GM21360 (cell line): ENCODE results near the gene NAIF1.
"Not testable (repeated sequence)": the region's sequence is repeated elsewhere in the genome, so short reads cannot be mapped to it uniquely, and the experiment has no call there.

Experiments
- ATAC-seq: cut with Tn5 transposase; IDR thresholded peaks from one replicate; pipeline ENCODE4 v1.9.1; 2021; ENCODE audit warnings: mild to moderate bottlenecking, moderate library complexity; ENCODE audit not compliant: unreplicated experiment

Gene NAIF1

GRCh38 chr9:128034821-128035652 lies 32.1 kb downstream of the NAIF1 start:
- ATAC-seq: peak; percentile 47

GRCh38 chr9:128033609-128034008 lies 33.5 kb downstream of the NAIF1 start:
- ATAC-seq: no peak

GRCh38 chr9:128027705-128028104 lies 39.4 kb downstream of the NAIF1 start:
- no peak for ATAC-seq

GRCh38 chr9:128026773-128027541 lies 40.2 kb downstream of the NAIF1 start:
- no peak for ATAC-seq

- peak; percentile 35 for ATAC-seq
Observed at GRCh38 chr9:128026255-128026772, 40.8 kb downstream of the NAIF1 start.

GRCh38 chr9:128025736-128026135 lies 41.4 kb downstream of the NAIF1 start:
- ATAC-seq: no peak

- no peak for ATAC-seq
Observed at GRCh38 chr9:128024761-128025308, 42.3 kb downstream of the NAIF1 start.

- ATAC-seq: not testable (repeated sequence)
Observed at GRCh38 chr9:128023671-128024070, 43.4 kb downstream of the NAIF1 start.

- ATAC-seq: no peak
Observed at GRCh38 chr9:128022886-128023285, 44.2 kb downstream of the NAIF1 start.

GRCh38 chr9:128021098-128021497 lies 46.0 kb downstream of the NAIF1 start:
- ATAC-seq: no peak

- ATAC-seq: no peak
Observed at GRCh38 chr9:128020692-128021091, 46.4 kb downstream of the NAIF1 start.

GRCh38 chr9:128015696-128016095 lies 51.4 kb downstream of the NAIF1 start:
- no peak for ATAC-seq
